Brain microvascular endothelial cell (primary cell): Measurements from ENCODE around the gene KIRREL3.

Source experiments
- DNase-seq: peaks from one replicate; pipeline ENCODE4 v3.0.0-alpha.2; 2020
- H3K27ac ChIP-seq: fragments of 250-450 bp; sonication (Bioruptor Pico); 2 replicates; pipeline ENCODE4 v1.5.1; 2020; ENCODE audit warnings: mild to moderate bottlenecking, moderate library complexity
- H3K27me3 ChIP-seq: fragments of 250-450 bp; sonication (Bioruptor Pico); replicated peaks from 2 replicates; pipeline ENCODE4 v1.5.1; 2020; ENCODE audit warnings: mild to moderate bottlenecking
- H3K36me3 ChIP-seq: fragments of 250-450 bp; sonication (Bioruptor Pico); replicated peaks from 2 replicates; pipeline ENCODE4 v1.5.1; 2020; ENCODE audit warnings: mild to moderate bottlenecking
- H3K4me3 ChIP-seq: 2 replicates; pipeline ENCODE4 v1.5.1; 2011; ENCODE audit warnings: low read depth, mild to moderate bottlenecking, control low read depth, low read length, moderate library complexity
- in situ Hi-C: cut with HindIII; loops from 2 replicates; pipeline ENCODE4 v1.10.0; 2017; ENCODE audit warnings: low sequenced_read_pairs, low pct_ligation_motif_present
- TF ChIP-seq, protein P1 (sequence below): IDR thresholded peaks from 2 replicates; pipeline ENCODE4 v1.5.1; 2011; ENCODE audit warnings: low read depth, mild to moderate bottlenecking, moderate library complexity, low read length, control low read depth, inconsistent platforms; ENCODE audit errors: missing control alignments

KIRREL3 gene

DNA sequence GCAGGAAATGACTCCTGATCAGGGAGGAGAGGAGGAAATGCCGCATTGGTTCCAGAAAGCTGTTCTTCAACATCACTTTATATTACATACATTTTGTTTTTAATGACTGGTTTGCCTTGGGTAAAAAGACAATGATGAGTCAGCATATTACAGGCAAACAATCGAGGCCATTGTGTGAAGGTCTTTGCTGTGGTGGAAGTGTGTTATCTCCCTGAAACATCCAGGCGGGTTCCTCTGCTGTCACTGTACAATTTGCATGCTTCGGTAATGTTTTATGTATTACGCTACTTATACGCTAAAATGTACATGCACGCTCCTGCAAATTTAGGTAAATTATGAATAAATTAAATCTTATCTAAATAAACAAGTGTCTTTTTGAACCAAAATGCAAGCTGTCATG, 161.1 kb downstream of the KIRREL3 start:
- TF ChIP-seq, protein P1, sequence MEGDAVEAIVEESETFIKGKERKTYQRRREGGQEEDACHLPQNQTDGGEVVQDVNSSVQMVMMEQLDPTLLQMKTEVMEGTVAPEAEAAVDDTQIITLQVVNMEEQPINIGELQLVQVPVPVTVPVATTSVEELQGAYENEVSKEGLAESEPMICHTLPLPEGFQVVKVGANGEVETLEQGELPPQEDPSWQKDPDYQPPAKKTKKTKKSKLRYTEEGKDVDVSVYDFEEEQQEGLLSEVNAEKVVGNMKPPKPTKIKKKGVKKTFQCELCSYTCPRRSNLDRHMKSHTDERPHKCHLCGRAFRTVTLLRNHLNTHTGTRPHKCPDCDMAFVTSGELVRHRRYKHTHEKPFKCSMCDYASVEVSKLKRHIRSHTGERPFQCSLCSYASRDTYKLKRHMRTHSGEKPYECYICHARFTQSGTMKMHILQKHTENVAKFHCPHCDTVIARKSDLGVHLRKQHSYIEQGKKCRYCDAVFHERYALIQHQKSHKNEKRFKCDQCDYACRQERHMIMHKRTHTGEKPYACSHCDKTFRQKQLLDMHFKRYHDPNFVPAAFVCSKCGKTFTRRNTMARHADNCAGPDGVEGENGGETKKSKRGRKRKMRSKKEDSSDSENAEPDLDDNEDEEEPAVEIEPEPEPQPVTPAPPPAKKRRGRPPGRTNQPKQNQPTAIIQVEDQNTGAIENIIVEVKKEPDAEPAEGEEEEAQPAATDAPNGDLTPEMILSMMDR, result no peak
- no peak for DNase-seq
- Histone ChIP-seq H3K4me3 (no peak overlapping the region), H3K36me3 (no peaks in the 10 kb centered on the region), H3K27ac (no peak overlapping the region), H3K27me3 (no peaks in the 10 kb centered on the region)
- in situ Hi-C loops, result no loop called here

DNA sequence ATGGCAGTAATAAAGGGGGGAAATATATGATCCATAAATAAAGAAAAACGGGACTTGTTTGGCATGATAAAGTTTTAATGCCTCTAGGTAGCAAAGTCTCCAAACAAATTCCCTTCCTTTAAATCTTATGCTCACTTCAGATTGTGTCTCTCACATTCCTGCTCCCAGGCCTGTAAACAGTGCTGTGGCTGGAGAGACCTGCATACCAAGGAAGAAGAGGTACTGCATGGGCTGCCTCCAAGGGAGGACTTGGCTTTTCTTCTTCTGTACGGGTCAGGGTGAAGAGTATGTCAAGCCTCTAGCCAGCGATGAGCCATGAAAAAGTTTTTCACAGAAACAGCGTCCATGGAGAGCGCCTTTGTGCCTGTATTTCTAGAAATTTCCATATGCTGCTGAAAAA, 161.8 kb downstream of the KIRREL3 start:
- H3K36me3 ChIP-seq, result no peaks in the 10 kb centered on the region
- in situ Hi-C loops, result no loop called here
- no peak for DNase-seq
- no peak overlapping the region for H3K27ac ChIP-seq
- TF ChIP-seq, protein P1, result no peak
- no peak overlapping the region for H3K4me3 ChIP-seq
- H3K27me3 ChIP-seq, result no peaks in the 10 kb centered on the region

DNA sequence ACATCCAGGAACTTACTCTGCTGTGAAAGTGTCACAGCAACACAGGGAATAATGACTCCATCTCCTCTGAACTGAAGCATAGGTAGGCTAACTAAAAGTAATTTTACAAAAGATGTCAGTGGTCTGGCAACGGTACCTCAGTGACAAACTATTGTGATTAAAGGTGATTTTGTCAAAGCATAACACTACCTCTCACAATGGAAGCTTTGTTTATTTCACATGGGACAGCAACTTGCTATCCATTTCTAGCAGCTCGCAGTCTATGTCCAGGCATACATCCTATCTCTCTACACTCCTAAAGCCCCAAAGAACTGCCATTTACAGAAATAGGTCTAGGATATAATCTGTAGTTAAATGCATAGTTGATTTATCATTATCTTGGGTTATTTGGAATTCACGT, 163.0 kb downstream of the KIRREL3 start:
- Histone ChIP-seq H3K27me3 (no peaks in the 10 kb centered on the region), H3K4me3 (no peak overlapping the region), H3K36me3 (no peaks in the 10 kb centered on the region), H3K27ac (no peak overlapping the region)
- TF ChIP-seq, protein P1, result no peak
- in situ Hi-C loops, result no loop called here
- DNase-seq, result no peak

DNA sequence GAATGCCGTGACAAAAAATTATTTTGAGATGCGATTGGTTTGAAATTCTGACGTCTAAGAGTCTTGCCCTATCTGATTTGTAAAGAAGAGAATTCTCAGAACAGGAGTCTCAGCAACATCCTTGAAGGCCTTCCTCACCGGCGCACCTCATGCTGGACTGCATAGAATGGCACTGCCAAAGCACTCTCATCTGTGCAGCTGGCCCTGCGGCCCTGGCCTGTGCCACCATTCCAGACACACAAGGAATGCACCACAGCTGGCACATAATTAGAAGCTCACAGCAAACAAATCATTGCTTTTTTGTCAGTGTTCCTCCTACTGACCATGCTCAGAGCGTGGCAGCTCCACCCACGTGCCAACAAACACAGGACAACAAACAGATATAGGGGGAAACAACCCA, 166.0 kb downstream of the KIRREL3 start:
- no peaks in the 10 kb centered on the region for H3K27me3 ChIP-seq
- no peak for DNase-seq
- no peak overlapping the region for H3K4me3 ChIP-seq
- TF ChIP-seq, protein P1, result no peak
- no peak overlapping the region for H3K27ac ChIP-seq
- H3K36me3 ChIP-seq, result no peaks in the 10 kb centered on the region
- in situ Hi-C loops, result no loop called here

DNA sequence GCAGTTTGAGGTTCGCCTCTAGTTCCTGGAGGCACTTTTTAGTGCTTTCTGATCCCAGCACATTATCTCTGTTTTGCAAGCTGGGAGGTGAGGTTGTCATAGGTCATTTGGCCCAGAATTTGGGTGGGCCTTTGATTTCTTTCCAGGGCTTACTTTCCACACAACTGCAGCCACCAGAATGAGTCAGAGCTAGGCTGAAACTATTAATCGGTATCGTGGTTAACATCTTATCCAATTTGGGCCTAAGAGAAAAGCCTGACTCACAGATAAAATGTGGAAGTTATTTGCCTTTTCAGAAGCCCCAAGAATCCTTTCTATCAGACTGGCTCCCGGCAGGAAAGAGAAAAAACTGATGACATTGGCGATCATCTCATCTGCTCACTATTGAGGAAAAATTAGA, 166.4 kb downstream of the KIRREL3 start:
- DNase-seq, result peak; percentile 55
- no peaks in the 10 kb centered on the region for H3K27me3 ChIP-seq
- H3K4me3 ChIP-seq, result no peak overlapping the region
- no peaks in the 10 kb centered on the region for H3K36me3 ChIP-seq
- in situ Hi-C loops, result no loop called here
- H3K27ac ChIP-seq, result no peak overlapping the region
- TF ChIP-seq, protein P1, result no peak

DNA sequence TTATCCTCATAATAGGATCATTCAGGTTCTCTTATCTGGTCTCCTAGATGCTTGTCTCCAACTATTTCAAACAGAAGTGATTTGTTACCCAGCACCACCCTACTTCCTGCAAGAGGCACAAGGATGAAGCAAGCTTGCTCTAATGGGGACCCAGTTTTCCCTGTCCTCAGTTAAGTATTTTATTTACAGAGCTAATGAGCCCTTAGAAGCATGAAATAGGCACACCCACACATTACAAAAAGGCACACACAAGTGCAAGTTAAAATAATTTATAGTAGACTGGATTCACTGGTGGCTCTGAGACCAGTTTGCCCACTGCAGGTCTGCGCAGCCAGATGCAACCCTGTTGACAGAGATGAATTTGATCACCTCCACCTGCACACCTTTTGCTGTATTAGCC, 167.5 kb downstream of the KIRREL3 start:
- Histone ChIP-seq H3K36me3 (no peaks in the 10 kb centered on the region), H3K4me3 (no peak overlapping the region), H3K27ac (no peak overlapping the region), H3K27me3 (no peaks in the 10 kb centered on the region)
- TF ChIP-seq, protein P1, result no peak
- in situ Hi-C loops, result no loop called here
- DNase-seq, result no peak
